Regular cardiac myocyte (primary cell): Measurements from ENCODE around the gene DDI2. TPM values are rescaled to one million over a fixed set of nuclear protein-coding genes. Genes with fewer than 3 reads are reported as not detected.

Experiments
- total RNA-seq: library from RNA; depleted of rRNA; stranded (reverse); fragments of >200 nt; gene quantifications from 2 replicates; pipeline ENCODE4 v1.2.3, GENCODE V29; 2014

The DDI2 gene
- 12.5 and 15.8 TPM in 2 replicates for total RNA-seq

GRCh38 chr1:15617173-15618076 is at the start of gene DDI2:
Gene DDI2, plus strand, starts transcription at chr1:15617458. Its CDS starts 213 bp downstream, at chr1:15617671.

GRCh38 chr1:15584489-15585363 is 32.5 kb upstream of the DDI2 start, which contains the start of gene AGMAT:
Gene AGMAT, minus strand, starts transcription at chr1:15585051. Its CDS starts 84 bp downstream, at chr1:15584967.

GRCh38 chr1:15684042-15684461 is 66.8 kb downstream of the DDI2 start, which contains the start of gene PLEKHM2:
Gene PLEKHM2, plus strand, starts transcription at chr1:15684320. Its CDS starts 239 bp downstream, at chr1:15684559.

Other genes with a start within 250 kb of the DDI2 start
- gene EFHD2, start 207.6 kb upstream of the DDI2 start, total RNA-seq, result 15.8 and 55.6 TPM in 2 replicates
- under 0.01 TPM in 1 of 2 replicates, not detected in the other for gene CTRC, start 179.0 kb upstream of the DDI2 start, total RNA-seq
- gene CELA2A, start 160.7 kb upstream of the DDI2 start, total RNA-seq, result 0.28 TPM in 1 of 2 replicates, not detected in the other
- gene CELA2B, start 141.4 kb upstream of the DDI2 start, total RNA-seq, result not detected in 2 replicates
- gene CASP9, start 93.2 kb upstream of the DDI2 start, total RNA-seq, result 4.2 and 8.6 TPM in 2 replicates
- 16.9 and 18.8 TPM in 2 replicates for gene DNAJC16, start 90.6 kb upstream of the DDI2 start, total RNA-seq
- gene AGMAT, start 32.4 kb upstream of the DDI2 start, total RNA-seq, result 1.7 and 2.7 TPM in 2 replicates
- 49.7 and 63.1 TPM in 2 replicates for gene PLEKHM2, start 66.9 kb downstream of the DDI2 start, total RNA-seq
- gene SLC25A34, start 118.8 kb downstream of the DDI2 start, total RNA-seq, result 0.28 and 0.38 TPM in 2 replicates
- not detected in 2 replicates for gene TMEM82, start 125.0 kb downstream of the DDI2 start, total RNA-seq
- 76.7 and 77.0 TPM in 2 replicates for gene FBLIM1, start 141.3 kb downstream of the DDI2 start, total RNA-seq
- 1.2 and 2.0 TPM in 2 replicates for gene UQCRHL, start 190.2 kb downstream of the DDI2 start, total RNA-seq
- gene SPEN, start 230.2 kb downstream of the DDI2 start, total RNA-seq, result 16.9 and 17.8 TPM in 2 replicates